Suppressor macrophage treated with lipopolysaccharide for 4 hours (primary cell): Measurements from ENCODE around the gene MARCKSL1.

ENCODE experiments used
- DNase-seq: peaks from one replicate; pipeline ENCODE4 v3.0.0-alpha.2; 2020

MARCKSL1 gene

DNA sequence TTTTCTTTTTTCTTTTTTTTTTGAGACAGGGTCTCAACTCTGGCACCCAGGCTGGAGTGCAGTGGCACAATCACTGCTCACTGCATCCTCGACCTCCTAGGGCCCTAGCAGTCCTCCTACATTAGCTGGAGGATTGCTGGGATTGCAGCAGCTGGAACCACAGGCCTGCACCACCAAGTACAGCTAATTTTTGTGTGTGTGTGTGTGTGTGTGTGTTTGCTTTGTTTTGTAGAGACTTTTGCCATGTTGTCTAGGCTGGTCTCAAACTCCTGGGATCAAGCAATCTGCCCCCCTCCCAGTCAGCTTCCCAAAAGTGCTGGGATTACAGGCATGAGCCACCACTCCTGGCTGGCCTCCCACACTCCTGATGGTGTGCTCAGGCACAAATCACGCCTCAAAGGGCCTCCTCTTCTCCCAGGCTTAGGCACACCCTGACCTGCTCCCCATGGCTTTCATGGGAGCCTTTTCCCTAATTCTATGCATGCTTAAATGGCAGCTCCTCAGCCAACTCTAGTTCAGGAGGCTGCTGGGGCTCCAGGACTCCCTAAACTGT is 16.9 kb upstream of the MARCKSL1 start:
- no peak for DNase-seq

DNA sequence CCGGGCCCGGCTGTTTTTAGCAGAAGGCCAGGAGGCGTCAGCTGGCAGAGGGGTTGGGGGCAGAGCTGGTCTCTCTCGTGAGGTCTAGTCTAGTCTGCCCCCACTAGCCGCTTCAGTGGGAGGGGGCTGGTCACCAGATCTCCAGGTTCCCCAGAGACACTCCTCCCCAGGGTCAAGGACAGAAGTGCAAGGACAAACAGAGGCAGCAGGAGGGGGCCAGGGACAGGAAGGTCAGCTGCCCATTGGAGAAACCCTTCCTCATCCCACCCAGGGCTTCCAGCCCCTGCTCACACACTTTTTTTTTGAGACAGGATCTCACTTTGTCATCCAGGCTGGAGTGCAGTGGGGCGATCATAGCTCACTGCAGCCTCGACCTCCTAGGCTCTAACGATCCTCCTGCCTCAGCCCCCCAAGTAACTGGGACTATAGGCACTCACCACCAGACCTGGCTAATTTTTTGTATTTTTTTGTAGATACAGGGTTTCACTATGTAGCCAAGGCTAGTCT is 16.3 kb upstream of the MARCKSL1 start:
- DNase-seq: no peak

DNA sequence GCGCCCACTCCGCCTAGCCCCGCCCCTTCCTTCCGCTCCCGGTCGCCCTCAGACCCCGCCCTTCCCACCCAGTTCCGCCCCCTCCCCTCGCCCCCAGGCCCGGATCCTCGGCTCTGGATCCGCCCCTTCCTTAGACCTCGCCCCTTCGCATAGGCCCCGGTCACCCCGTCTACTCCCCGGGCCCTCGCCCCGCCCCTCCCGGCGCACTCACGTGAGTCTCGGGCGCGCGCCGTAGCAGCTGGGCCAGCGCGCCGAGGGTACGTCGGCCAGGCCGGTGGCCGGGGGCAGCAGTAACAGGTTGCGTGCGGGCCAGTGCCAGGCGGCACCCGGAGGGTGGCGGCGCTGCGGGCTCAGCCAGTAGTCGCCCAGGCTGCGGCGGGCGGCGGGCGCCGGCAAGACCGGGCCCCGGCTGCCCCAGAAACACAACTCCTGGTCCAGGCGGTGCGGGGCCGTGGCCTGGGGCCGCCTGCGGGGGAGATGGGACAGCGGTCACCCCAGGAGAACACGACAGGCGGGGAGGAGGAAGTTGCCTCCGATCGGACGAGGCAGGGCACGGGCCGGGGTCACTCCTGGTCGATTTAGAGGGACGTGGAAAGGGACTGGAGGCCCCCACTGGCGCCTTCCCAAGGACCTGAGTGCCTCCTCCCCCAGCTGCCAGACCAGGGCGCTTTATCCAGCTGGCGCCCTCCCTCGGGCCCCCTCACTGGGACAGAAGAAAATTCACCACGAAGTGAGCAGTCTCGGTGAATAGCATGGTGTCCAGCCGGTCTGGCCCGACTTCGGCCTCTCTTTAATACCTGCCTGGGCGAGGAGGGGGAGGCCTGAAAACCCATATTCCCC is 15.6 kb upstream of the MARCKSL1 start:
- DNase-seq: peak; percentile 81

DNA sequence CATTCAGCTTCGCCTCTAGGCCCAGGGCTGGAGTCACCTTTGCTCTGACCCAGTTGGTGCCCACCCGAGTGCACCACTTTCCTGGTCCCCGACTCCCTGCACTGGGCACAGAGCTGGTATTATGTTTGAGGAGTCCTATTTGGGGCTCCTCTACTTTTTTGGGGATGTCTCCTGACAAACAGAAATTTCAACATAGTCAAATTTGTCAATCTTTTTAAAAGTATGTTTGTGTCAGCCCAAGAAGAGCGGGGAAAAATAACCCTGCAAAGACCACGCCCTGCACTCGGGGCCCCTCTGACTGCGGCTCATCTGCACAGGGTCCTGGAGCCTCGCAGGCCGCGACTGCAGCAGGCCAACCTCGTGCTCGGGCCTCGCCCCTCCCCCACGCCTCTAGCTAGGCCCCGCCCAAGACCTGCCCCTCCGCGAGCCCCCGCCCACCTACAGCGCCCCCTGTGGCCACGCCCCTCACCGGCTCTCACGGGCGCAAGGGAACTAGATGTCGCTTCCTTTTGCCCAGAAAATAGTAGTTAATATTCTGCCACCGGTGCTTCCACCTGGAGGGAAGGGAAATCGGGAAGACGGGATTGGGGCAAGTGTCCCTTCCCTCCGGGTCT is 14.9 kb upstream of the MARCKSL1 start:
- peak; percentile 63 for DNase-seq

DNA sequence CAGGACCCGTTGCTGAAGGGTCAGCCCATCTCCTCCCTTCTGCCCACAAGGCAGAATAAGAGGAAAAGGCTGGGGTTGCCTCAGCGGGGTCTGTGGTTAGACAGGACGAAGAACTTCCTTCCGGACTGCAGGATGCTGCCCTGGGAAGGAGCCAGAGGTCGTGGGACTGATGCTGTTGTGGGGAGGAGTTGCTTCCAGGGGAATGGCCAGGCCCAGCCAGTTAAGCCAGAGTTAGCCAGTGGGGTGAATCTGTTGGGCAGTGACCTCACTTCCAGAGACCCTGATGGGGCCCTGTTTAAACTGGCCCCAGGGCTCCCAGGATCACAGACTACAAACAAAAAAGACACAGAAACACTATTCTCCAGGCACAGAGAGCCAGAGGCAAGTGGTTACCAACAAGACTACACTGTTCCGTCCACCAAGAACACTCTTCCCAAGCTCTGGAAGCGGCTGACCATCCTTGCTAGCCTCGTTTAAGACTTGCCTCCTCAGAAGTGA is 13.2 kb upstream of the MARCKSL1 start:
- DNase-seq: peak; percentile 65

GRCh38 chr1:32346532-32347157 is 10.6 kb upstream of the MARCKSL1 start:
- no peak for DNase-seq

- no peak for DNase-seq
Measured at GRCh38 chr1:32345289-32345827, 9.3 kb upstream of the MARCKSL1 start.

GRCh38 chr1:32342704-32343103 is 6.7 kb upstream of the MARCKSL1 start:
- DNase-seq: no peak

DNA sequence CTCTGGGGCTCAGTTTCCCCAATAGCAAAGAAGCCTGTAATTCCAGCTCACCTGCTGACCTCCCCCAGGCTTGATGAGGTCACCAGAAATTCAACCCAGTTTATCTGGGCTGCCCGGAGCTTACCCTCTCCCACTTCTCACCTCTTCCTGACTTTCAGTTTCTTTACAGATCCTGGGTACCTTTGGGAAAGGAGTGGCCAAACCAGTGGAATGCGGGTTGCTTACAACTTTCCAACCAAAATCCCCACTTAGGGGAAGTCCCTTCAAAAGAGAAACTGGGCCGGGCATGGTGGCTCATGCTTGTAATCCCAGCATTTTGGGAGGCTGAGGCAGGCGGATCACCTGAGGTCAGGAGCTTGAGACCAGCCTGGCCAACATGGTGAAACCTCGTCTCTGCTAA is 5.9 kb upstream of the MARCKSL1 start:
- peak; percentile 49 for DNase-seq

- DNase-seq: no peak
Measured at GRCh38 chr1:32341186-32341757, 5.2 kb upstream of the MARCKSL1 start.

DNA sequence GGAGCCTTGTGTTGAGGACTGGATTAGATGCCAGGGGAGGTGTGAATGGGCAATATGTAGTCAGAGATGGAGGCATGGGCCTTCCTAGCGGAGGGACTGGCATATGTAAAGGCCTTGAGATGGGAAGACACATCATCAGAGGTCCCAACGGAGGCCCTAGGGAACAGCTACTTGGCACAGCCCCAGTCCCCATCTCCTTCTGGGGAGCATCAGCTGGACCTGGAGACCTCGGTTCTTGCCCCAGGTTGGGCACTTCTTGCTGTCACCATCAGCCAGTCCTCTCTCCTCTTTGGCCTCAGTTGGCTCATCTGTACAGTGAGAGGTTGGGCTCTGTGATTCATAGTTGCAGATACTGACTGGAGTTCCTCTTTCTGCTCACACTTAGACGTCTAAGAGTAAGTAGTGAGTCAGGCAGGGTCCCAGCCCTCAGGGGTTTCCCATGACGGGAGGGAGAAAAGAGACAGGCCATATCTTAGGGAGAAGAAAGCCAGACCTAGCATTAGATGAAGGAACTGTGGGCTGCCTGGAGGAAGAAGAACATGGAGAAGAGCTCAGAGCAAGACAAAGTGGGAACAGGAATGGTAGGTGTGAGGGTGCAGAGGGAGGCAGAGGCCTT is 3.4 kb upstream of the MARCKSL1 start:
- DNase-seq: peak; percentile 96

DNA sequence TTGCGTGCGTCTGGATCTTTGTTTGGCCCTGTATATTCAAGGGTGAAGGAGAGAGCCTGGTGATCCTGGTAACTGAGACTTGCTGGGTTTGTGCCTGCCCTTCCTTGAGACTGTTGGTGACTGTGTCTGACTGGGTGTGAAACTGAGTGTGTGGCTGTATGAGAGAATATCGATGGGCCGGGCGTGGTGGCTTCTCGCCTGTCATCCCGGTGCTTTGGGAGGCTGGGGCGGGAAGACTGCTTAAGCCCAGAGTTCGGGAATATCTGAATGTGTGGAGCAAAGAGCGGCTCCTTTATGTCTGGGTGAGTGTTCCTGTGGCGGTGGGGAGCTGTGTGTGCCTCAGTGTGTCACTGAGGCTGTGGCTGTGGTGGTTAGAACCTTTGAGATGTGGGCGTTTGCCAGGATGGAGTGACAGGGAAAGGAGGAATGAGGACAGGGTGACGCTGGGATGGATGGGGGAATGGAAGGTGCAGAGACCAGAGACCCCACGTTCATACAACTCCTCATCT is 2.7 kb upstream of the MARCKSL1 start:
- no peak for DNase-seq

GRCh38 chr1:32337855-32338636 is 2.0 kb upstream of the MARCKSL1 start:
- DNase-seq: peak; percentile 80

DNA sequence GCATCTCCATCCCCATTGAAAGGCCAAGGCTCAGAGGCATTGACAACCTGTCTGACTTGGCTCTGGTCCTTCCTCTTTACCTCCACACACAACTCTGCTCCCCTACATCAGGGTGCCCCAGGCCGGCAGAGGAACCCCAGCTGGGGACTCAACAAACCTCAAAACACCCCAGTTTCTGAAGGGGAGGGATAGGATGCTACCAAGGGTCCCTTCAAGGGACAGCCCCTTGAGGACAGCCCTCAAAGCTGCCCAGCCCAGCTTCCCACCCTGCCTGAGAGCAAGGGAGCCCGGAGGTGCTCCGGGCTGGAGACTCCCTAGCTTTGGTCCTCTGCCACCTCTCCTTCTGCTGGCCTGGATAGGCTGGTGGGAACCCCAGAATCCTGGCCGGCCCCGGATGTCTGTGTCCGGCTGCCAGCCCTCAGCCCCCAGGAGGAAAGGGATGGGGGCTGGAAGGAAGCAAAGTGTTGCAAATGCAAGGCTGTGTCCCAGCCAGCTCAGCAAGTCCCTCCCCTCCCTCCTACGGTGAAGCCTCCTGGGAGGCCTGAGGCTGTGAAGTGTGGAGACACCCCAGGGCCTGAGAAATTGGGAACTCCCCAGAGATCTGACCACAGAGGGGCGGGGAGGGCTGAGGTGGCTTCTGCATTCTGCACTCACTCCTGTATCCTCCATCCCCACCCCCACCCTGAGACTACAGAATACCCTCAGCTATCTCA is 1.1 kb upstream of the MARCKSL1 start:
- peak; percentile 94 for DNase-seq

- DNase-seq: no peak
Measured at GRCh38 chr1:32336591-32336932, 529 bp upstream of the MARCKSL1 start.

GRCh38 chr1:32335535-32335789 is 571 bp downstream of the MARCKSL1 start:
- DNase-seq: no peak

DNA sequence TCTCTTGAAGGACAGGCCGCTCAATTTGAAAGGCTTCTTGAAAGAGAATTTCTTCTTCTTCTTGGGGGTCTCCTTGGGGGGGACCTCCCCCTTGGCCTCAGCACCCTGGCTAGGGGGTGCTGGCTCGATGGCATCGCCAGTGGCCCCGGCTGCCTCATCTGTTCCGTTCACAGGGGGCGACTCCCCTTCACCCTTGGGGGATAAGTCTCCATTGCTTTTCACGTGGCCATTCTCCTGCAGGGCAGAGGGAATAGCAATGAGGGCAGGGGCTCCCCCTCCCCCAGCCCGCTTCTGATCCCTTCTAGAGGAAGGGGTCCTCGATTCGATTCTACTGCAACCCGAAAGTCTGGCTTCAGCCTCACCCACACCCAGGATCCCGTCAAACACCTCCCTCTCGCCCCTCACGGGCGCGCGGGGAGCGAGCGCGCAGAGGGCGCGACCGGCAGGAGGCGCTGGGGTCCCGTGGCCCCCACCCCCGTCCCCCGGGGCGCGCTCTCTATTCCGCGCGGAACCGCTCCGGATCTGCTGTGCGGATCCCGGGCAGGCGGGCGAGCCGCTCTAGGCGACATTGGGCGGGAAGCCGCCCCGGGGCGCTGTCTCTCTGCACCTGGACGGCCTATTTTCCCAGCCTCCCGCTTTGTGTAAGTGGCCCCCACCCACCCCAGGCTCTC is 1.0 kb downstream of the MARCKSL1 start:
- peak; percentile 76 for DNase-seq

DNA sequence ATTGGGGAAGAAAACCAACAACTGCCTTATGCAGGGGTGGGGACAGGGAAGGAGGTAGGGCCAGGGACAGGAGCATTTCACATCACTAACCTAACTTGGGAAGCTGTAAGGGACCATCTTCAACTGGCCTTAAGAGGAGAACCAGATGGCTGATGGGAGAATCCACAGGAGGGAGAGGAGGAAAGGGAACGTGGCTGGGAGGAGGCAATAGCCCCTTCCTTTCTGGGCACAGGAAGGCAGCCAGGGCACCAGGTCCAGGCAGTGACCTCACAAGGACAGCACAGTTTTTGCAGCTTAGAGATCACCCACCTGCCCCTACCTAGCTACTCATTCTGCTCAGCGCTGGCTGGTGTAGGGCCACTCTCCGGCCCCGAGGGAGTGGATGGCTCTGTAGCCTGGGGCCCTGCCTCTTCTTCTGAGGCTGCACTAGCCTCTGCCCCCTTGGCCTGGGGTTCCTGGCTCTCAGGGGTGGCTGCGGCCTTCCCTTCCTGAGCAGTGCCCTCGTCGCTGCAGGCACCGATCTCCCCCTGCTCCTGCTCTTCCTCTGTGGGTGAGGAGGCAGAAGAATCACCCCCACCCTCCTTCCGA is 1.7 kb downstream of the MARCKSL1 start:
- DNase-seq: no peak

GRCh38 chr1:32333251-32333963 is 2.6 kb downstream of the MARCKSL1 start:
- DNase-seq: no peak
